Activated CD8-positive, alpha-beta T cell treated with anti-CD3 and anti-CD28 coated beads for 36 hours (primary cell): ENCODE measurements around the gene ZCCHC24. TPM values are rescaled to one million over a fixed set of nuclear protein-coding genes. Genes with fewer than 3 reads are reported as not detected.

Experiments used
- ATAC-seq: fragments of 200-7000 bp; cut with Tn5 transposase; one replicate; pipeline ENCODE4 v1.10.0; 2021; ENCODE audit warnings: mild to moderate bottlenecking, moderate library complexity
- CTCF ChIA-PET: fragments of 350-600 bp; sonication (Branson Sonifier 250); formaldehyde crosslinking; loops from one replicate; lab custom pipeline; 2021; ENCODE audit warnings: antibody characterized with exemption; lab: Charles Lee
- POLR2A ChIA-PET: fragments of 350-600 bp; sonication (Branson Sonifier 250); formaldehyde crosslinking; loops from one replicate; lab custom pipeline; 2021; ENCODE audit warnings: antibody characterized with exemption; lab: Charles Lee
- DNase-seq: peaks from one replicate; pipeline ENCODE4 v3.0.0-alpha.2; 2020
- H3K27ac Mint-ChIP-seq: one replicate; pipeline ENCODE4 v1.8.0; 2021; ENCODE audit warnings: mild to moderate bottlenecking, mixed read lengths
- H3K27me3 Mint-ChIP-seq: one replicate; pipeline ENCODE4 v1.8.0; 2021; ENCODE audit warnings: mixed read lengths
- H3K36me3 Mint-ChIP-seq: one replicate; pipeline ENCODE4 v1.8.0; 2021; ENCODE audit warnings: low read depth, mixed read lengths
- H3K4me1 Mint-ChIP-seq: one replicate; pipeline ENCODE4 v1.8.0; 2021; ENCODE audit warnings: low read depth, mixed read lengths
- H3K4me3 Mint-ChIP-seq: one replicate; pipeline ENCODE4 v1.8.0; 2021; ENCODE audit warnings: mild to moderate bottlenecking, moderate library complexity, mixed read lengths
- H3K9me3 Mint-ChIP-seq: one replicate; pipeline ENCODE4 v1.8.0; 2021; ENCODE audit warnings: mixed read lengths
- CTCF ChIP-seq: fragments of 200-600 bp; IDR thresholded peaks from one replicate; pipeline ENCODE4 v1.8.0; 2022; ENCODE audit warnings: antibody characterized with exemption, mild to moderate bottlenecking
- intact Hi-C: fragments of 100-400 bp; cut with micrococcal nuclease; formaldehyde crosslinking; loops from one replicate; pipeline ENCODE4 v1.10.0; 2022
- total RNA-seq, 2 experiments: library from RNA; stranded (reverse); gene quantifications; one replicate each; pipeline ENCODE4 v1.2.3, GENCODE V29; 2021

Gene ZCCHC24
- total RNA-seq, 2 experiments from 2014 or later, result 1.0 to 1.7 TPM

GRCh38 chr10:79392020-79392398 lies 53.4 kb downstream of the ZCCHC24 start:
- POLR2A ChIA-PET, result no interaction called here
- no peak for TF ChIP-seq CTCF
- no peak overlapping the region for H3K4me3 Mint-ChIP-seq
- DNase-seq (no peak), ATAC-seq (no peak)
- intact Hi-C loops, result no loop called here
- H3K27ac Mint-ChIP-seq, result no peak overlapping the region
- no peaks in the 10 kb centered on the region for H3K36me3 Mint-ChIP-seq
- CTCF ChIA-PET, result interaction anchor here (0.9 to 2.5 kb wide), 4 partner anchors 9 to 29 kb away, joined by 3 to 11 read pairs (median 5); no protein-coding TSS in a partner anchor
- no peaks in the 10 kb centered on the region for H3K9me3 Mint-ChIP-seq
- H3K4me1 Mint-ChIP-seq, result peaks cover 7% of the 10 kb centered on the region
- H3K27me3 Mint-ChIP-seq, result no peaks in the 10 kb centered on the region

GRCh38 chr10:79391231-79392019 lies 54.0 kb downstream of the ZCCHC24 start:
- ChIA-PET CTCF (interaction anchor here (0.9 to 3.1 kb wide), 6 partner anchors 9 to 76 kb away, joined by 3 to 17 read pairs (median 5); no protein-coding TSS in a partner anchor), POLR2A (no interaction called here)
- Mint-ChIP-seq H3K4me1 (peaks cover 7% of the 10 kb centered on the region), H3K9me3 (no peaks in the 10 kb centered on the region), H3K4me3 (no peak overlapping the region), H3K36me3 (no peaks in the 10 kb centered on the region), H3K27me3 (no peaks in the 10 kb centered on the region), H3K27ac (no peak overlapping the region)
- no peak for DNase-seq
- intact Hi-C loops, result loop anchor here (2.0 kb wide), 1 partner anchor 13 kb away; no protein-coding TSS in a partner anchor
- no peak for TF ChIP-seq CTCF
- no peak for ATAC-seq

- POLR2A ChIA-PET, result no interaction called here
- H3K4me1 Mint-ChIP-seq, result peaks cover 7% of the 10 kb centered on the region
- TF ChIP-seq CTCF, result no peak
- intact Hi-C loops, result loop anchor here (2.0 kb wide), 1 partner anchor 14 kb away; no protein-coding TSS in a partner anchor
- CTCF ChIA-PET, result interaction anchor here (0.9 to 3.1 kb wide), 8 partner anchors 8 to 97 kb away, joined by 3 to 17 read pairs (median 4); no protein-coding TSS in a partner anchor
- no peaks in the 10 kb centered on the region for H3K36me3 Mint-ChIP-seq
- H3K9me3 Mint-ChIP-seq, result no peaks in the 10 kb centered on the region
- ATAC-seq (peak; percentile 41), DNase-seq (peak; percentile 41)
- H3K4me3 Mint-ChIP-seq, result no peak overlapping the region
- H3K27me3 Mint-ChIP-seq, result no peaks in the 10 kb centered on the region
- H3K27ac Mint-ChIP-seq, result no peak overlapping the region
These were observed 54.7 kb downstream of the ZCCHC24 start for GRCh38 chr10:79390551-79391229.

GRCh38 chr10:79390057-79390456 lies 55.4 kb downstream of the ZCCHC24 start:
- ChIA-PET POLR2A (no interaction called here), CTCF (interaction anchor here (1.0 to 3.1 kb wide), 6 partner anchors 9 to 98 kb away, joined by 3 to 17 read pairs (median 4); no protein-coding TSS in a partner anchor)
- Mint-ChIP-seq H3K4me3 (no peak overlapping the region), H3K27me3 (no peaks in the 10 kb centered on the region), H3K36me3 (no peaks in the 10 kb centered on the region), H3K9me3 (no peaks in the 10 kb centered on the region), H3K27ac (no peak overlapping the region), H3K4me1 (peaks cover 7% of the 10 kb centered on the region)
- intact Hi-C loops, result loop anchor here (2.0 kb wide), 1 partner anchor 15 kb away; no protein-coding TSS in a partner anchor
- ATAC-seq (no peak), DNase-seq (no peak)
- no peak for TF ChIP-seq CTCF
